Mesendoderm (in vitro differentiated cells): ENCODE data around the gene PRSS27.
"Not testable (repeated sequence)": the region's sequence is repeated elsewhere in the genome, so short reads cannot be mapped to it uniquely, and the experiment has no call there.

Source experiments
- DNase-seq: peaks from one replicate; pipeline ENCODE4 v3.0.0; 2013
- H2AK5ac ChIP-seq: 2 replicates; pipeline ENCODE4 v1.6.1; 2013; ENCODE audit warnings: low read length, inconsistent platforms
- H2BK120ac ChIP-seq: 2 replicates; pipeline ENCODE4 v1.6.1; 2013; ENCODE audit warnings: low read depth, mild to moderate bottlenecking, low read length, moderate library complexity, mixed read lengths
- H2BK15ac ChIP-seq: replicated peaks from 2 replicates; pipeline ENCODE4 v1.6.1; 2013; ENCODE audit warnings: low read depth, mild to moderate bottlenecking, moderate library complexity
- H2BK5ac ChIP-seq: 2 replicates; pipeline ENCODE4 v1.6.1; 2013; ENCODE audit warnings: low read length, inconsistent platforms
- H3K18ac ChIP-seq: 2 replicates; pipeline ENCODE4 v1.6.1; 2013; ENCODE audit warnings: mild to moderate bottlenecking, low read length, mixed read lengths
- H3K23ac ChIP-seq: one replicate; pipeline ENCODE4 v1.6.1; 2013; ENCODE audit warnings: low read length
- H3K27ac ChIP-seq: 2 replicates; pipeline ENCODE4 v1.5.1; 2013; ENCODE audit warnings: low read depth, mild to moderate bottlenecking, inconsistent platforms, low read length, moderate library complexity
- H3K27me3 ChIP-seq: 2 replicates; pipeline ENCODE4 v1.6.1; 2013; ENCODE audit warnings: low read length, control low read depth, mild to moderate bottlenecking, inconsistent platforms; ENCODE audit not compliant: insufficient read depth, poor library complexity
- H3K36me3 ChIP-seq: 2 replicates; pipeline ENCODE4 v1.6.1; 2013; ENCODE audit warnings: low read length, inconsistent platforms; ENCODE audit not compliant: control insufficient read depth, insufficient read depth
- H3K4ac ChIP-seq: one replicate; pipeline ENCODE4 v1.6.1; 2013; ENCODE audit warnings: low read depth, mild to moderate bottlenecking, low read length, moderate library complexity
- H3K4me1 ChIP-seq: 2 replicates; pipeline ENCODE4 v1.6.1; 2013; ENCODE audit warnings: low read depth, low read length, inconsistent platforms; ENCODE audit not compliant: control insufficient read depth
- H3K4me2 ChIP-seq: 2 replicates; pipeline ENCODE4 v1.6.1; 2013; ENCODE audit warnings: low read length
- H3K4me3 ChIP-seq: 2 replicates; pipeline ENCODE4 v1.5.1; 2013; ENCODE audit warnings: mild to moderate bottlenecking, low read length
- H3K56ac ChIP-seq: one replicate; pipeline ENCODE4 v1.6.1; 2013; ENCODE audit warnings: low read length
- H3K79me1 ChIP-seq: 2 replicates; pipeline ENCODE4 v1.6.1; 2013; ENCODE audit warnings: low read length, inconsistent platforms
- H3K79me2 ChIP-seq: 2 replicates; pipeline ENCODE4 v1.6.1; 2013; ENCODE audit warnings: mild to moderate bottlenecking, low read length; ENCODE audit not compliant: control insufficient read depth, insufficient read depth
- H3K9ac ChIP-seq: 2 replicates; pipeline ENCODE4 v1.6.1; 2013; ENCODE audit warnings: low read length, inconsistent platforms
- H4K5ac ChIP-seq: one replicate; pipeline ENCODE4 v1.6.1; 2013; ENCODE audit warnings: low read length
- H4K8ac ChIP-seq: one replicate; pipeline ENCODE4 v1.6.1; 2013; ENCODE audit warnings: low read depth, mild to moderate bottlenecking, control low read depth, low read length, moderate library complexity
- WGBS: extraction: QIAGEN DNeasy Blood & Tissue Kit; methylation state at CpG from one replicate; pipeline ENCODE4 v1.1.7; 2013; ENCODE audit warnings: low lambda C conversion rate, missing lambda C conversion rate; ENCODE audit not compliant: insufficient coverage; ENCODE audit errors: extremely low coverage; 5-methylcytosine and 5-hydroxymethylcytosine counted together

PRSS27 gene

DNA sequence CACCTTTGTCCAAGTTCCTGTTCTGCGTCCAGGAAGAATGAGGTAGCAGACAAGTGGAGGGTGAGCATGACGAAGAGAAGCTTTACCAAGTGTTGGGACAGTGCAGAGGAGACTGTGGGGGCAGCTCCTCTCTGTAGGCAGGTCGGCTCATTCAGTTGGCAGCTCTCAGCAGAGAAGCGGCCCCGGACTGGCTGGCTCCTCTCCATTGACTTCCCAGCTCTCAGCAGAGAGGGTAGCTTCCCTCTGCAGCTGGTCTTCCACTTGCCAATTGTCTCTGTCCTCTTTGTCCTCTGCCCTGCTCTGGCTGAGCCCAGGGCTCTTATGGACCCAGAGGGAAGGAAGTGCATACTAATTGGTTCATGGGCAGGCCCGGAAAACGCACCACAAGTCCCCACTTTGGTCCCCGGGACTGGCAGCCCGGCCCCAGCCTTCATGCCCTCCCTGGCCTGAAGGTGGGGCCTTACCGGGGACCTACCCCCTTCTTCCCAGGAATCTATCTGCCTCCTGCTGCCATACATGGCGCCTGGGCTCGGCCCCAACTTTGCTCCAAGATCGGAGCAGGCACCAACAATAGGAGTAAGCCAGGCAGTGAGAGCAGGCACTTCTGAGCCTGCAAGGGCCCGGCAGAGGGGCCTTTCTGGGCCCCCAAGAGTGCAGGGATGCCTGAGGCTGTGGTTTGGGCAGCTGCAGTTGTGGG lies 27.6 kb downstream of the PRSS27 start:
- no CpG with 5 or more reads among the region's 14 CpGs for WGBS
- Histone ChIP-seq H2BK120ac (no peak overlapping the region), H3K9ac (no peak overlapping the region), H4K5ac (no peak overlapping the region), H3K4me1 (no peaks in the 10 kb centered on the region), H3K27ac (no peak overlapping the region), H3K4me2 (no peak overlapping the region), H2AK5ac (no peak overlapping the region), H3K4ac (no peak overlapping the region), H3K79me2 (peaks cover 21% of the 10 kb centered on the region), H4K8ac (no peak overlapping the region), H3K23ac (no peak overlapping the region), H3K27me3 (no peaks in the 10 kb centered on the region), H3K79me1 (peaks cover 17% of the 10 kb centered on the region), H3K4me3 (no peak overlapping the region), H3K36me3 (no peaks in the 10 kb centered on the region), H2BK5ac (no peak overlapping the region), H3K56ac (no peak overlapping the region), H2BK15ac (no peak overlapping the region), H3K18ac (no peak overlapping the region)
- DNase-seq: no peak

DNA sequence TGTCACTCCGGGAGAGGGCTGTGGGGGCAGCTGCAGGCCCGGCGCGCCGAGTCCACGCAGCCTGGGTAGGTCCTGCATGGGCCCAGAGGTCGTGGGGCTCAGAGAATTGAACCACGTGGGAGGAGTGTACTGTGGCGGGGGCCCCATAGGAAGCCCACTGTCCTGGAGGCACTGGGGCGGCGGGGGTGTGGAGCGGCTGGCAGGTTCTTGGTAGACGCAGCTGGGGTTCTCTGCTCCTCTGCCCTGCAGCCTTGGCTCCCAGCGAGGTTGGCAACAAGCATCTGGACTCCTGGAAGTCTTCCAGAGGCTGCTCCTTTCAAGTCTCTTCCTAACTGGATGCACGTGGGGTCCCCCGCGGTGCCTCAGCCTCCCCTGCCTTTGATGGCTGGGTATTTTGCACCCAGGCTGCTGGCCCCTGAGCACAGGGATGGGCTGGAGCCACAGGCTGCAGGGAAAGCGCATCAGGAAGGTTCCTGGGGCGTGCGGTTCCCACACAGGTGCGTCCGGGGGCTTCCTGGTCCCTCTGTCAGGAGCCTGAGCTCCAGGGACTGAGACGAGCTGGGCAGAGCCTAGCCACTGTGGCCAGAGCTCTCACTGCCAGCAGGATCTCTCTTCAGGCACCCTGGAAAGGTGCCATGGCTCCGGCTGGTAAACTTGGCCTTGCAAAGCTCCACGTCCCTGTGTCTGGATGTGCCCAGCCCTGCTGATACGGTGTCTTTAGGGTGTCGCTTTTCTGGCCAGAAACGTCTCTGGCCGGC lies 28.4 kb downstream of the PRSS27 start:
- H3K4me2 ChIP-seq: no peak overlapping the region
- no peak overlapping the region for H3K9ac ChIP-seq
- no peak overlapping the region for H3K18ac ChIP-seq
- peaks cover 20% of the 10 kb centered on the region for H3K79me1 ChIP-seq
- no peak overlapping the region for H3K4ac ChIP-seq
- no peak overlapping the region for H3K4me3 ChIP-seq
- no peak overlapping the region for H4K5ac ChIP-seq
- no peak overlapping the region for H2BK5ac ChIP-seq
- H4K8ac ChIP-seq: no peak overlapping the region
- H3K27ac ChIP-seq: no peak overlapping the region
- no peaks in the 10 kb centered on the region for H3K4me1 ChIP-seq
- DNase-seq: no peak
- H3K79me2 ChIP-seq: peaks cover 24% of the 10 kb centered on the region
- no peak overlapping the region for H2BK15ac ChIP-seq
- no peak overlapping the region for H3K23ac ChIP-seq
- no peak overlapping the region for H2AK5ac ChIP-seq
- H3K56ac ChIP-seq: no peak overlapping the region
- no peaks in the 10 kb centered on the region for H3K36me3 ChIP-seq
- no CpG with 5 or more reads among the region's 29 CpGs for WGBS
- no peaks in the 10 kb centered on the region for H3K27me3 ChIP-seq
- H2BK120ac ChIP-seq: no peak overlapping the region

DNA sequence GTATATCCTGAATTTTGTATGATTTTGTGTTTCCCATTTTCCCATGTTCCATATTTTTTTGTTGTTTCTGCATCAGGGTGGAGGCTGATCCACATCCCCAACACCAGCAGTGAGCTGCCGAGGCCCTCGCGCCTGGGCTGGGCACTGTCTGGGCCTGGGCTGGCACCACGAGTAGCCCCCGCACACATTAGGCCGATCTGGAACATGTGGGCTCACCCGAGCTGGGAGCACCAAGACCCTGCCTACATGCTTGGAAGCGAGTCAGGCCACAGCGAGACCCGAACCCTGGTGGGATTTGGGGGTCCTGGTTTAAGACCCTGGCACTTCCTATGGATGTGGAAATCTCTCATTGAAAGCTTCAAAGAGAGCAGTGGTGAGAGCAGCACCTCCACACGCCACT lies 29.2 kb downstream of the PRSS27 start:
- Histone ChIP-seq H3K79me1 (peaks cover 20% of the 10 kb centered on the region), H2BK120ac (no peak overlapping the region), H3K27ac (no peak overlapping the region), H3K9ac (no peak overlapping the region), H3K18ac (no peak overlapping the region), H4K5ac (no peak overlapping the region), H2BK5ac (no peak overlapping the region), H2AK5ac (no peak overlapping the region), H3K4me3 (no peak overlapping the region), H3K4ac (no peak overlapping the region), H3K79me2 (peaks cover 24% of the 10 kb centered on the region), H3K4me1 (no peaks in the 10 kb centered on the region), H3K36me3 (no peaks in the 10 kb centered on the region), H2BK15ac (no peak overlapping the region), H3K27me3 (no peaks in the 10 kb centered on the region), H3K4me2 (no peak overlapping the region), H4K8ac (no peak overlapping the region), H3K56ac (no peak overlapping the region), H3K23ac (no peak overlapping the region)
- DNase-seq: no peak
- no CpG with 5 or more reads among the region's 11 CpGs for WGBS

DNA sequence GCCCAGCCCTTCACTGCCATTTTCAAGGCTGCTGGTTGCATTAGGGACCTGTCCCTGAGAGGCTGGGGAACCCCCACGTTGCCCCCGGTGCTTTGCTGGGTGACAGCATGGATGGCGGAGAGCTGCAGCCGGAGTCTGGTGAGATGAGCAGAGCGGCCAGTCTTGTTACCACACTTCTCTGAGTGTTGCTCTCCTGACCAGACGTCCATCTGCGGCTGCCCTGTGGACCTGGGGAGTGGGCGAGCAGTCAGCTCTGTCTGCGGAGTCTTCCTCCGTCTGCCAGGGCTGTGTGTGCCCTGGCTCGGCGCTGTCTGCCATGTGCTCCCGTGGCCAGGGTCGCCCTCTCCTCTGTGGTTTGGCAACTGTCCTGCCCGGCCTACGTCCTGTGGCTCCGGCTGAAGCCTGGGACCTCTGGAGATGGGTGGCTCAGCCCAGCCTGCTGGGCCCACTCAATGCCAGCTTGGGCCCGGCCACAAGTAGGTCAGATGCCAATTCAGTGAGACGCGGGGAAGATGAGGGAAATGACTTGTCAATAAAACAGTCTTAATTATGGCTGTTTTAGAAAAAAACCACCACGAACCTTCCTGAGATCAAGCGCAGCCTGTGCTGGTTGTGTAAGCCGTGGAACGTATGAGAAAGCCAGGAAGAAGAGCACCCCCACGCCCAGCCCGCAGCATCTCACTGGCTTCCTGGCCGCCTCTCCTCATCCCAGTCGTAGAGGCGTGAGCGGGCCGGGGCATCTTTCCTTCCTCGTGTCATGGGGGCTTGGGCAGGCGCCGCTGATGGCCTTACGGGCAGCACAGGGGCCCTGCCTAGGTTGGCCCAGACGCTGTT lies 29.8 kb downstream of the PRSS27 start:
- no peak overlapping the region for H2BK120ac ChIP-seq
- H3K56ac ChIP-seq: no peak overlapping the region
- no peak overlapping the region for H3K4me3 ChIP-seq
- peaks cover 24% of the 10 kb centered on the region for H3K79me2 ChIP-seq
- no peak overlapping the region for H4K5ac ChIP-seq
- H2BK5ac ChIP-seq: no peak overlapping the region
- H3K36me3 ChIP-seq: no peaks in the 10 kb centered on the region
- no peak overlapping the region for H3K4me2 ChIP-seq
- no peaks in the 10 kb centered on the region for H3K27me3 ChIP-seq
- no peak overlapping the region for H3K4ac ChIP-seq
- H3K9ac ChIP-seq: no peak overlapping the region
- H3K27ac ChIP-seq: no peak overlapping the region
- H3K18ac ChIP-seq: no peak overlapping the region
- no peak overlapping the region for H4K8ac ChIP-seq
- no peak for DNase-seq
- no peak overlapping the region for H3K23ac ChIP-seq
- peaks cover 20% of the 10 kb centered on the region for H3K79me1 ChIP-seq
- no peaks in the 10 kb centered on the region for H3K4me1 ChIP-seq
- no peak overlapping the region for H2AK5ac ChIP-seq
- WGBS: no CpG with 5 or more reads among the region's 36 CpGs
- H2BK15ac ChIP-seq: no peak overlapping the region

DNA sequence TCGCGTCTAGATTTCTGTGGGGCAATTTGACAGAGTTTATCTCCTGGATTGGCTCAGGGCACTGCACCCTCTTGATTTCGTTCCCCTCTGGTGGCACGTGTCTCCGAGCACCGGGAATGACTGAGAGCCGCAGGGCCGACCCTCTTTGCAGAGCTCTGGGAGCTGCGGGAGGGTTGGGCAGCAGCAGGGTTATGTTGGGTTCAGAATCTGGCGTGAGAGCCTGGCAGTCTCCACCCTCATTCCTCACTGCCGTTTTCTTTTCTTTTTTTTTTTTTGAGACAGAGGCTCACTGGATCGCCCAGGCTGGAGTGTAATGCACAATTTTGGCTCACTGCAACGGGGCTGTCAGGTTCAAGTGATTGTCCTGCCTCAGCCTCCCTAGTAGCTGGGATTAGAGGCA lies 30.6 kb downstream of the PRSS27 start:
- not testable (repeated sequence) for H3K23ac ChIP-seq, H2AK5ac ChIP-seq, H3K27ac ChIP-seq, H2BK120ac ChIP-seq, H3K36me3 ChIP-seq, H4K8ac ChIP-seq, H2BK15ac ChIP-seq, H3K4ac ChIP-seq, H3K4me1 ChIP-seq, H3K56ac ChIP-seq, H3K9ac ChIP-seq, H3K4me2 ChIP-seq, H3K18ac ChIP-seq, H2BK5ac ChIP-seq, H4K5ac ChIP-seq, H3K4me3 ChIP-seq, H3K27me3 ChIP-seq, DNase-seq
- H3K79me2 ChIP-seq: peaks cover 25% of the 10 kb centered on the region
- H3K79me1 ChIP-seq: peaks cover 20% of the 10 kb centered on the region
- no CpG with 5 or more reads among the region's 13 CpGs for WGBS
